ENCODE data around the gene SERF2.
"Not testable (repeated sequence)": the region's sequence is repeated elsewhere in the genome, so short reads cannot be mapped to it uniquely, and the experiment has no call there.

The SERF2 gene

GRCh38 chr15:43791993-43792760 lies at the start of gene SERF2:
TSS of gene SERF2 (plus strand) at chr15:43792320. CDS start at chr15:43792377, 57 bp downstream.
- peak; percentile 99 for DNase-seq (ENCODE audit: low read depth)

- DNase-seq (ENCODE audit: low read depth): peak; percentile 72
These were observed 45.7 kb upstream of the SERF2 start, which contains the start of gene PDIA3 for GRCh38 chr15:43746245-43746902. TSS of gene PDIA3 (plus strand) at chr15:43746438. CDS start at chr15:43746540, 102 bp downstream.

GRCh38 chr15:43746903-43747309 lies 45.2 kb upstream of the SERF2 start:
- not testable (repeated sequence) for DNase-seq (ENCODE audit: low read depth)

- no peak for DNase-seq (ENCODE audit: low read depth)
These were observed 43.7 kb upstream of the SERF2 start for GRCh38 chr15:43748376-43748775.

- peak; percentile 22 for DNase-seq (ENCODE audit: low read depth)
These were observed 42.3 kb upstream of the SERF2 start for GRCh38 chr15:43749690-43750345.

GRCh38 chr15:43751885-43752284 lies 40.2 kb upstream of the SERF2 start:
- no peak for DNase-seq (ENCODE audit: low read depth)

GRCh38 chr15:43762824-43763223 lies 29.3 kb upstream of the SERF2 start:
- DNase-seq (ENCODE audit: low read depth): no peak

- no peak for DNase-seq (ENCODE audit: low read depth)
These were observed 28.2 kb upstream of the SERF2 start for GRCh38 chr15:43763819-43764446.

- no peak for DNase-seq (ENCODE audit: low read depth)
These were observed 22.4 kb upstream of the SERF2 start for GRCh38 chr15:43769584-43770228.

- DNase-seq (ENCODE audit: low read depth): no peak
These were observed 20.3 kb upstream of the SERF2 start for GRCh38 chr15:43771816-43772215.

- DNase-seq (ENCODE audit: low read depth): no peak
These were observed 19.5 kb upstream of the SERF2 start for GRCh38 chr15:43772624-43773023.

GRCh38 chr15:43774062-43774461 lies 18.1 kb upstream of the SERF2 start:
- DNase-seq (ENCODE audit: low read depth): no peak

GRCh38 chr15:43775411-43775965 lies 16.6 kb upstream of the SERF2 start:
- no peak for DNase-seq (ENCODE audit: low read depth)

- DNase-seq (ENCODE audit: low read depth): no peak
These were observed 15.9 kb upstream of the SERF2 start for GRCh38 chr15:43776101-43776717.

- DNase-seq (ENCODE audit: low read depth): peak; percentile 58
These were observed 15.3 kb upstream of the SERF2 start, which contains the start of gene ELL3 for GRCh38 chr15:43776718-43777266. TSS of gene ELL3 (minus strand) at chr15:43776966. CDS start at chr15:43776901, 65 bp downstream.

- peak; percentile 65 for DNase-seq (ENCODE audit: low read depth)
These were observed 14.7 kb upstream of the SERF2 start for GRCh38 chr15:43777267-43777914.

GRCh38 chr15:43779016-43779415 lies 13.1 kb upstream of the SERF2 start:
- DNase-seq (ENCODE audit: low read depth): no peak

GRCh38 chr15:43789409-43789808 lies 2.7 kb upstream of the SERF2 start:
- DNase-seq (ENCODE audit: low read depth): no peak

- no peak for DNase-seq (ENCODE audit: low read depth)
These were observed 799 bp downstream of the SERF2 start for GRCh38 chr15:43792761-43793476.

All from stimulated activated CD8-positive, alpha-beta memory T cell treated with anti-CD3 and anti-CD28 coated beads, Interleukin-12 subunit alpha, Interleukin-12 subunit beta, amount 100 ng/mL, for 1 hour (primary cell).